22Rv1 (cell line): ENCODE measurements around the gene NOP58.
A peak's percentile ranks its signal among the peaks of the same experiment; 100 is the strongest.

ENCODE experiments used
- H3K27ac ChIP-seq: fragments of 450-650 bp; 2 replicates; pipeline ENCODE4 v1.5.1; 2017
- CTCF ChIP-seq: fragments of 450-650 bp; IDR thresholded peaks from 2 replicates; pipeline ENCODE4 v1.5.1; 2017; ENCODE audit warnings: mild to moderate bottlenecking
- ZFX ChIP-seq: fragments of 450-650 bp; IDR thresholded peaks from 2 replicates; pipeline ENCODE4 v1.6.1; 2017; ENCODE audit warnings: antibody characterized with exemption, borderline replicate concordance

The NOP58 gene

GRCh38 chr2:202337151-202337550, 71.6 kb downstream of the NOP58 start:
- no peak overlapping the region for H3K27ac ChIP-seq
- TF ChIP-seq CTCF, result no peak
- no peak for TF ChIP-seq ZFX

GRCh38 chr2:202337706-202338346, 72.3 kb downstream of the NOP58 start:
- TF ChIP-seq CTCF, result no peak
- TF ChIP-seq ZFX, result no peak
- H3K27ac ChIP-seq, result no peak overlapping the region

- TF ChIP-seq ZFX, result no peak
- no peak for TF ChIP-seq CTCF
- 0 out of 2 replicates have a peak overlapping the region, but pooled peaks have one; percentile 23 for H3K27ac ChIP-seq
Measured at GRCh38 chr2:202339071-202339870, 73.7 kb downstream of the NOP58 start.

- no peak overlapping the region for H3K27ac ChIP-seq
- TF ChIP-seq CTCF (no peak), ZFX (no peak)
Measured at GRCh38 chr2:202344178-202344577, 78.6 kb downstream of the NOP58 start.

- TF ChIP-seq ZFX (no peak), CTCF (no peak)
- no peak overlapping the region for H3K27ac ChIP-seq
Measured at GRCh38 chr2:202346180-202346579, 80.6 kb downstream of the NOP58 start.
